ENCODE results near the gene TTC9C. TPM values are rescaled to one million over a fixed set of nuclear protein-coding genes. Genes with fewer than 3 reads are reported as not detected.

Gene TTC9C, protein sequence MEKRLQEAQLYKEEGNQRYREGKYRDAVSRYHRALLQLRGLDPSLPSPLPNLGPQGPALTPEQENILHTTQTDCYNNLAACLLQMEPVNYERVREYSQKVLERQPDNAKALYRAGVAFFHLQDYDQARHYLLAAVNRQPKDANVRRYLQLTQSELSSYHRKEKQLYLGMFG
- 10 to 100 TPM; 27.2 to 33.6 TPM for total RNA-seq

DNA sequence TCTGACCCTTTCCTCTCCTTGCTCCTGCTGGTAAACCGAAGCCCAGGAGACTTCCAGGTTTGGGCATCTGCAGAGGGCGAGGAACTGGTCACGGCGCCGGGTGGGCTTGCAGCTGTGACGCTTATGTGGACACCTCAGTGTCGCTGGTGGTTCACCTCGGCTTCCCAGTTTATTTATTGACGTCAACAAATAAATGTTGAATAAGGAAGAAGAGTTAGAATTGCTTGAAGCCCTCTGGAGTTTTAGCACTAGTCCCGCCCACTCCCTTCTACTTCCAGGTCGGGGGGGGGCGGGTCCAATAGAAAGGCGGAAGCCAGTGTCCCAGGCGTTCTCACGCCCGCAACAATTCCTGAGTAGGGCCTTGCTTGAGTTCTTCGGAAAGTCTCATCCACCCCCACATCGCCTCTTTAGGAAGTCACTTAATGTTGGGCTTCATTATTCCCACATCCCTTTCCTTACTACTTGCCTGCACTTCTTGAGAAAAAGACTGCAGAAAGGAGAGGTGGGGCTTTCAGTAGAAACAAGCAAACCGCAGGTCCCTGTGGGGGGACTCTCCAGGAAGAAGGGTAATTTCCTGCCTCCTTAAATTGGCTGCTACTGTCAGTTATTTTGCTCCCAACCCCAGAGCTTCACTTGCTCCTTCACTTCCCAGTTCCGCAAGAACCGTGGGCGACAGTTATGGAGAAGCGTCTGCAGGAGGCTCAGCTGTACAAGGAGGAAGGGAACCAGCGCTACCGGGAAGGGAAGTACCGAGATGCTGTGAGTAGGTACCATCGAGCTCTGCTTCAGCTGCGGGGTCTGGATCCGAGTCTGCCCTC is at the start of gene TTC9C:
Gene TTC9C, plus strand, starts transcription at position 316 of the 818 bp plus-strand sequence. Its CDS starts 363 bp downstream, at position 679.

DNA sequence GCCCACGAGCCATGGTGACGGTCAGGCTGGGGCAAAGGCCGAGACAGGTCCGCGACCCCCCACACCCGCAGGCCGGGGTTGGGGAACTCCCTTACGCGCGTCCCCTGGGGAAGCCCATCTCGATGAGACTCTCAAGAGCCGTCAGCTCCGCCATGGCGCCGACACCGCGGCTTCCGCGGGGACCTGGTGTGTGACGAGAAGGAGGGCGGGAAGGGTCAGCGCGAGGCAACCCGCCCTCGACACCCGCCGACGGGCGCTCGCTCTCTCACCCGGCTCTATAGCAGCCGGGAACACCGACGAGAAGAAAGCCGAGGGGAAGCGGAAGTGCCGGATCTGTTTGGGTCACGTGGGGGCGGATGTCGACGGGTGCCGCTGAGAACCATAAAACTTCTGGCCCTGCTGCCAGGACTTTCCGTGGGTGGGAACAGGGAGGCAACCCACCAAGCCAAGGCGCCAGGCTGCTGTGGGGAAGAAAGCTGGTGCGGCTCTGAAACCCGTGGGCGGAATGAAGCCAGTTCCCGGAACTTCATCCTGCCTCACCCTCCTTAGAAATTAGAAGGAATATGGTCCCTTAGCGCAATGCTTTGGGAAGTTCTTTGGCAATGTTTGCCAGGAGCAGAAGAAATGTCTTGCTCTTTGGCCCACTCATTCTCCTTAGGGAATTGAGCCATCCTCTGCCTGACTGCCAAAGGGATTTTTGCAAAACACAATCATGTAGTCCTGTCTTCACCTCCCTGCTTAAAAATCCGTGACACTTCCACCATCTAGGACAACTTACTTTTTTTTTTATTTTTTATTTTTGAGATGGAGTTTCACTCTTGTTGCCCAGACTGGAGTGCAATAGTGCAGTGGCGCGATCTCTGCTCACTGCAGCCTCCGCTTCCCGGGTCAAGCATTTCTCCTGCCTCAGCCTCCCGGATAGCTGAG is 49.3 kb upstream of the TTC9C start, which contains the start of gene UBXN1:
Gene UBXN1, minus strand, starts transcription at position 304 of the 927 bp plus-strand sequence. Its CDS starts 150 bp downstream, at position 154.

DNA sequence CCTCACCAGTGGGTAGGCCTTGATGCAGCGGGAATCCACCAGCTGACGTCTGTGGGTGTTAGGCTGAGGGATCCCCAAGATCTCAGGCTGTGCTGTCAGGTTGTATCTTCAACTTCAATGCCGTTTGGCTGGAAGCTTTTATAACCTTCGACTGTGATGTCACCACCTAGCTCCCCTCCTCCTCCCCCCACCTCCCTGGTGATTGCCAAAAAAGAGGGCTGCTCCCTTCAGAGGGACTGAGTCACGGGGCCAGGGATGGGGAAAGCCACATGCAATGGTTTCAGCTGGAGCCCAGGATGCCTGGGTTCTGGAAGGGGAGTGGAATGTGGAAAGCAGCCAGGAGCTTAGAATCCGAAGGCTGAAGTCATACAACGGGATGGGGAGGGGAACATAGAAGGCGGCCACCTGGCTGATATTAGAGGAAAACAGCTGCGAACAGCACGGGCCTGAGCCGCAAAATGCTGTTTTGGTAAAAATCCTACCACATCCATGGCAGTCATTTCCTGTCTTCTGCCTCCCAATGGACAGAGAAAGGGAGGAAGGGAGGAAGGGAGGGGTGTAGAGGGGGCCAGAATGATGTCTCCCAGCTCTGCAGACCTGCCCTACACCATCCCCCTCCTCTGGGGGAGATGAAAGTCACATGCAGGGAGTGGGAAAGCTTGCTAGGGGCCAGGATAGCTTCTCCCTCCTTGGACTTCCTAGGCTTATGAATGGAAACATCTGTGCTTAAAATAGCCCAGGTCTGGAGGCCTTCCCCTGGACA is 38.7 kb upstream of the TTC9C start, which contains the start of gene LRRN4CL:
Gene LRRN4CL, minus strand, starts transcription at position 110 of the 763 bp plus-strand sequence. CDS start 1,022 bp downstream, outside the sequence.

DNA sequence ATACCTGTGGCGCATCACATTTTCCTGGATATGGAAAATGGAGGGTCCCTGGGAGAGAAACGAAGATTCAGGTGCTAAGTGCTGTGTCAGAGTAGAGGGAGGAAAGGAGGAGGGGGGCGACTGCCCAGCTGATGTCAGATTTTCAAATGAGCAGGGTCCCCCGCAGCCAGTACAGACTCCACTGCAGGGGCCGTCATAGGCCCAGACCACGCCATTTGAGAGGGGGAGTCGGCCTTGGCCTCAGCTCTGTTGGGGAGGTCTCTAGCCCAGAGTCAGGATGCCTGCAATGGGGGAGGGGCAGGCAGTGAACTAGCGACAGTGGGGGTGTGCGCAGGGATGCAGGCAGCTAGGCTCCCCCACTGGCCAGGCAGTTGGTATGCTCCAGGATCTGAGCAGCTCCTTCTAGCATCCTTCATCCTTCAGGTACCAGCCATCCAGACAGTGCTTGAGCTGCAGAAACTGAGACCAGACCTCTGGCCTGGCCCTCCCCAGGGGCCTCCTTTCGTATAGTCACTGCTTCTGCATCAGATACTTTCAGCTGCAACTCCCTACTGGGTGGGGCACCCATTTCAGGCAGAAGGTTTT is 20.9 kb upstream of the TTC9C start, which contains the start of the genes BSCL2 and GNG3:
Gene BSCL2, minus strand, starts transcription at position 148 of the 585 bp plus-strand sequence. CDS start 229 bp downstream, outside the sequence.
Gene GNG3, plus strand, starts transcription at position 400 of the 585 bp plus-strand sequence. CDS start 620 bp downstream, outside the sequence.

DNA sequence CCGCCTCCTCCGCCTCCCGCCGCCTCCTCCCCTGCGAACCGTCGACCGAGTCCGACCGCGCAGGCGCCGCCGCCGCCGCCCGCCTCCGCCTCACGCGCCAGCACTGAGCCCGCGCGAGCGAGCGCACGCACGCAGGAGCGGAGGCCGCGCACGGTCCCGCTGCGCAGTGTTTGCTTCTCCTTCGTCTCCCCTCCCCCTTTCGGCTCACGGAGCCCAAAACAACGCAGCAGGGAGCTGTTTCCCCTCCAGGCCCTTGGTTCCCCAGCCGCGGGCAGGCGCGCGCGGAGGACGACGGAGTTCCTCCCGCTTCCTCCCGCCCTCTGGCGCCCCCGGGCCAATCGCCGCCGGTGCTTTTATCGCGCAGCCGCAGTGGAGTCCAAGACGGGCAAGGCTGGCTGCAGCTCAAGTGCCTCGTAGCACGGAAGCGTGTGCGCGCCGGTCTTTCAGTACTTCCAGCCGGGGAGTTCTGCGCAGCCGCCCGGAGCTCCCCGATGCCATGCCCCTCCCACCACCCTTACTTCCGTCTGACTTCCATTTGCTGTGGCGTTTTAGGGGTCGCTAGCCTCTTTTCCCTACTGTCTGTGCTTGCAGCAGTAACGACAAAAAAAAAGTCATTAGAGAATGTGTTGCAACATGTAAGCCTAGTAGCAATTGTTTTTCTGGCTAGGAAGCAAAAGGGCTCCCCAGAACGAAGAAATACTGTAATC is 968 bp upstream of the TTC9C start, which contains the start of gene HNRNPUL2:
Gene HNRNPUL2, minus strand, starts transcription at position 293 of the 707 bp plus-strand sequence. CDS start 301 bp downstream, outside the sequence.

DNA sequence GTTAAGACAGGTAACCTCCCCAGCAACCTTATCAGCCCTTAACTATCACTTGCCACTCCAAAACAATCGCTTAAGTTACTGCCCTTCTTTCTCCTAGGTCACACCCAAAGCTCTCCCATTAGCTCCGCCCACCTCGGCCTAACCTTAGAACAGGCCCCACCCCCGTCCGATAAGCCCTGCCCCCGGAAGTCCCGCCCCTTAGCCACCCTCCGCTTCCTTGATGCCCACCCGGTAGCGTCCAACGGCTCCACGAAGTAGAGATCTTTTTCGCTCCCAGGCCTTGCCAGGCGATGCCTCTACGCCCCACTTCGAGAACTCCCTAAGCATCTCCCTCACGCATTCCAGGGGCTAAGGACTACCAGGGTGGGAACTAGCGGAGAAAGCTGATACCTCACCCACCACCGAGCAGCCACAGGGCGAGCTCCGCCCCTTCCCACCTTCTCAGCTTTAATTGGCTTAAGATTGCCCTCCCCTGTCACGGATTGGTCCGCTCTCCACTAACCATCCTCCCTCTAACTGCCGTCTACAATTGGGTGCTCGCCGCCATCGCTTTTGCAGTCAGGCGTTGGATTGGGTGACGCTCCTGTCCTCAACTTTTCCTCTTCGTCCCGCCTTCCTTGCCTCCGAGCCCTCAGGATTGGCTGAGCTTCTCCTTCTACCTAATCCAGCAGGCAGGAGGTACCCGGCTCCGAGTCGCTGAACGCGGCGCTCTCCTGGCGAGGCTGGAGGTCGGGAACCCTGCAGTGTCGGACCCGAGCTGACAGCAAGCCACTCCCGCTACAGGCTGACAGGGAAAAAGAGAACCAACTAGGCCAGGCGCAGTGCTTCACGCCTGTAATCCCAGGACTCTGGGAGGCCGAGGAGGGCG is 25.7 kb downstream of the TTC9C start, which contains the start of gene ZBTB3:
Gene ZBTB3, minus strand, starts transcription at position 425 of the 868 bp plus-strand sequence. CDS start 496 bp downstream, outside the sequence.

DNA sequence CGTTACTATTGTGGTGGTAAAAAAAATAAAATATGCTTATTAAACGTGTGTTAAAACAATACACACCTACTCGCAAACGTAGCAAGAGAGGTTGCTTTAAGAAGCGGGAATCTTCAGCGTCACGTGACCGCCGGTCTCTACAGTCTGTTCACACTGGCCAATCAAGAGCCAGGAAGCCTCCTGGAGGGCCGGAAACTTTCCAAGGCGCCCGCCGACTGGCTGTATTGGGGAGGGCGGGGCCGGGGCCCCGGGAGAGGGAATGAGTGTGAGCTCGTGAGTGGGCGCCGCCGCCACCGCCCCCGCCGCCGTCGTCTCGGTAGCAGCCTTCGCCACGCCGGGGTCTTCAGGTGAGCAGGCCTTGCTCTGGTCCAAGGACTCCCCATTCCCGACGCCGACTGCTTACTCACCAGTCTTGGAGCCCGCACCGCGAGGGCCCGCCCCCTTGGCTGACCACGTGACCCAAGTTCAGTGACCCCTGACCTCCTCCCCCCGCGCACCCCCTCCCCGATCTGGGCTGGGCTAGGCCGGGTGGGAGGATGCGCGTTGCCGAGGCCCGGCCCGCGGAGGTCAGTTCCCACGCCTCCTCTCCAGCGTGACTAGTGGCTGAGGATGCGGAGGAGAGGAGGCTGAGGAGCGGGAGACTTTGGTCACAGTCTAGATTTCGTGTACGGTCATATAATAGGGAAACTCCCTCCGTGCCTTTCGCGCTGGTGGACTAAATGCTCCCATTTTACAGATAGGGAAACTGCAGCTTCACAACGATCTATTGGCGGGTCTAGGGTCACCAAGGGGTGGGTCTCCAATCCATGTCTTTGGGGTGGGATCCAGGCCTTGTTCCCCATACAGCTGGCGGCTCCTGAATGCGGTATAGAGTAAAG is 43.1 kb downstream of the TTC9C start, which contains the start of gene TAF6L:
Gene TAF6L, plus strand, starts transcription at position 253 of the 878 bp plus-strand sequence. CDS start 4,388 bp downstream, outside the sequence.

DNA sequence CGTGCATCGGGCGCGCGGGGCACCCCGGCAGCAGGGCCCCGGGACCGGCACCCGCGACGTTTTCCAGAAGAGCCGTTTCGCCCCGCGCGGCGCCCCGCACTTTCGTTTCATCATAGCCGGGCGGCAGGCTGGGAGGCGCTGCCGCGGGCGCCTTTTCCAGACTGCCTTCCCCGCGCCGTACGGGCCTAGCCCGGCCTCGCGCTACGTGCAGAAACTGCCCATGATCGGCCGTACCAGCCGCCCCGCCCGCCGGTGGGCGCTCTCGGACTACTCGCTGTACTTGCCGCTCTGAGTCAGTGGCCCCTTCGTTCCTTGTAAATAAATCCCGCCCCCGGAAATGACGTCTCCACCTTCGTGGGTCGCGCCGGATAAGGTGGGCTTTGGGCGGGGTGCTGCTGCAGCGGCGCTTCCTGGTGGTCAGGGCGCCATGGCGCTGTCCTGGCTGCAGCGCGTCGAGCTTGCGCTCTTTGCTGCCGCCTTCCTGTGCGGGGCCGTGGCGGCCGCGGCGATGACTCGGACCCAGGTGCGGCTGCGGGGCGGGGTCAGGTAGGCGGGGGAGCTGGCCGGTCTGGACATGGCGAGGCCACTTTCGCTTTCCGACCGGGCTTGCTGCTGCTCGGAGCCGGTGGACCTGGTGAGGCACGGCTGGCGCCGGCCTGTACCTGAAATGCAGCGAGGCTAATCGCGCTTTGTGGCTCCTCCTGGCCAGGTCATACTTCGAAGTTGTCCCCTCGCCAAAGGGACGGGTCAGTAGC is 58.9 kb downstream of the TTC9C start, which contains the start of gene TMEM179B:
Gene TMEM179B, plus strand, starts transcription at position 398 of the 755 bp plus-strand sequence. Its CDS starts 30 bp downstream, at position 428.

Other genes starting within 250 kb of the TTC9C start
- gene AHNAK, start 181.7 kb upstream of the TTC9C start, total RNA-seq = 100 to 1,000 TPM; 261 to 266 TPM
- gene EEF1G, start 154.6 kb upstream of the TTC9C start, total RNA-seq = 100 to 1,000 TPM; 357 to 708 TPM
- 1 to 10 TPM; 6.5 to 7.0 TPM for gene TUT1, start 137.0 kb upstream of the TTC9C start, total RNA-seq
- 100 to 1,000 TPM; 102 to 164 TPM for gene MTA2, start 126.6 kb upstream of the TTC9C start, total RNA-seq
- gene EML3, start 115.7 kb upstream of the TTC9C start, total RNA-seq = 10 to 100 TPM; 15.3 to 19.3 TPM
- gene ROM1, start 115.2 kb upstream of the TTC9C start, total RNA-seq = 1 to 10 TPM in 1 of 2 donors, under 1 TPM in 1; 1.00 to 1.0 TPM
- gene B3GAT3, start 106.5 kb upstream of the TTC9C start, total RNA-seq = 10 to 100 TPM; 50.3 to 51.3 TPM
- 100 to 1,000 TPM; 140 to 155 TPM for gene GANAB, start 81.9 kb upstream of the TTC9C start, total RNA-seq
- gene INTS5, start 75.2 kb upstream of the TTC9C start, total RNA-seq = 10 to 100 TPM; 26.2 to 28.0 TPM
- gene C11orf98, start 63.3 kb upstream of the TTC9C start, total RNA-seq = 10 to 100 TPM; 26.5 to 36.0 TPM
- gene CSKMT, start 63.2 kb upstream of the TTC9C start, total RNA-seq = 1 to 10 TPM; 6.7 to 7.6 TPM
- gene UQCC3, start 56.8 kb upstream of the TTC9C start, total RNA-seq = 1 to 10 TPM; 5.9 to 7.3 TPM
- 1 to 10 TPM; 4.3 to 5.5 TPM for gene LBHD1, start 56.2 kb upstream of the TTC9C start, total RNA-seq
- gene UBXN1, start 49.4 kb upstream of the TTC9C start, total RNA-seq = 10 to 100 TPM; 59.2 to 83.9 TPM
- gene LRRN4CL, start 39.0 kb upstream of the TTC9C start, total RNA-seq = 1 to 10 TPM; 1.0 to 1.3 TPM
- 10 to 100 TPM; 70.3 to 71.9 TPM for gene BSCL2, start 21.1 kb upstream of the TTC9C start, total RNA-seq
- not detected for gene GNG3, start 20.8 kb upstream of the TTC9C start, total RNA-seq
- gene HNRNPUL2, start 1.0 kb upstream of the TTC9C start, total RNA-seq = 10 to 100 TPM in 1 of 2 donors, 1 to 10 TPM in 1; 5.7 to 10.3 TPM
- 10 to 100 TPM in 1 of 2 donors, 1 to 10 TPM in 1; 6.3 to 14.5 TPM for gene ZBTB3, start 25.7 kb downstream of the TTC9C start, total RNA-seq
- gene POLR2G, start 33.1 kb downstream of the TTC9C start, total RNA-seq = 10 to 100 TPM; 37.9 to 72.9 TPM
- gene TAF6L, start 42.9 kb downstream of the TTC9C start, total RNA-seq = 10 to 100 TPM; 28.0 to 31.0 TPM
- 10 to 100 TPM; 50.3 to 60.6 TPM for gene TMEM179B, start 58.9 kb downstream of the TTC9C start, total RNA-seq
- 10 to 100 TPM; 14.5 to 23.0 TPM for gene TMEM223, start 63.5 kb downstream of the TTC9C start, total RNA-seq
- 10 to 100 TPM; 31.7 to 32.0 TPM for gene NXF1, start 77.0 kb downstream of the TTC9C start, total RNA-seq
- gene STX5, start 103.6 kb downstream of the TTC9C start, total RNA-seq = 10 to 100 TPM; 22.0 to 26.5 TPM
- gene TEX54, start 104.4 kb downstream of the TTC9C start, total RNA-seq = not detected
- 10 to 100 TPM; 33.7 to 87.9 TPM for gene WDR74, start 111.1 kb downstream of the TTC9C start, total RNA-seq
- gene SLC3A2, start 152.4 kb downstream of the TTC9C start, total RNA-seq = 100 to 1,000 TPM; 486 to 693 TPM
- gene CHRM1, start 192.9 kb downstream of the TTC9C start, total RNA-seq = 1 to 10 TPM in 1 of 2 donors, under 1 TPM in 1; under 0.01 to 1.3 TPM